ENCODE data around the gene ROBO3.

ROBO3 gene

GRCh38 chr11:124868331-124869274 lies 3.4 kb downstream of the ROBO3 start:
- Histone ChIP-seq H3K4me3 (replicated peaks; ENCODE audit: insufficient read depth, low read length) (no peak overlapping the region), H3K27ac (replicated peaks) (no peak overlapping the region), H3K27me3 (ENCODE audit: insufficient read depth, poor library complexity, severe bottlenecking) (peaks cover 75% of the 10 kb centered on the region)
- TF ChIP-seq SPI1 (IDR thresholded peaks at IDR 0.05; ENCODE audit: borderline replicate concordance, low read depth) (no peak), POLR2AphosphoS5 (IDR thresholded peaks at IDR 0.05; ENCODE audit: low read depth) (no peak), GABPA (IDR thresholded peaks at IDR 0.05; ENCODE audit: low read depth) (no peak)
- TF ChIP-seq, protein P1, sequence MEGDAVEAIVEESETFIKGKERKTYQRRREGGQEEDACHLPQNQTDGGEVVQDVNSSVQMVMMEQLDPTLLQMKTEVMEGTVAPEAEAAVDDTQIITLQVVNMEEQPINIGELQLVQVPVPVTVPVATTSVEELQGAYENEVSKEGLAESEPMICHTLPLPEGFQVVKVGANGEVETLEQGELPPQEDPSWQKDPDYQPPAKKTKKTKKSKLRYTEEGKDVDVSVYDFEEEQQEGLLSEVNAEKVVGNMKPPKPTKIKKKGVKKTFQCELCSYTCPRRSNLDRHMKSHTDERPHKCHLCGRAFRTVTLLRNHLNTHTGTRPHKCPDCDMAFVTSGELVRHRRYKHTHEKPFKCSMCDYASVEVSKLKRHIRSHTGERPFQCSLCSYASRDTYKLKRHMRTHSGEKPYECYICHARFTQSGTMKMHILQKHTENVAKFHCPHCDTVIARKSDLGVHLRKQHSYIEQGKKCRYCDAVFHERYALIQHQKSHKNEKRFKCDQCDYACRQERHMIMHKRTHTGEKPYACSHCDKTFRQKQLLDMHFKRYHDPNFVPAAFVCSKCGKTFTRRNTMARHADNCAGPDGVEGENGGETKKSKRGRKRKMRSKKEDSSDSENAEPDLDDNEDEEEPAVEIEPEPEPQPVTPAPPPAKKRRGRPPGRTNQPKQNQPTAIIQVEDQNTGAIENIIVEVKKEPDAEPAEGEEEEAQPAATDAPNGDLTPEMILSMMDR (IDR thresholded peaks at IDR 0.05; ENCODE audit: insufficient read depth, low read length) = no peak
- TF ChIP-seq, protein P2, sequence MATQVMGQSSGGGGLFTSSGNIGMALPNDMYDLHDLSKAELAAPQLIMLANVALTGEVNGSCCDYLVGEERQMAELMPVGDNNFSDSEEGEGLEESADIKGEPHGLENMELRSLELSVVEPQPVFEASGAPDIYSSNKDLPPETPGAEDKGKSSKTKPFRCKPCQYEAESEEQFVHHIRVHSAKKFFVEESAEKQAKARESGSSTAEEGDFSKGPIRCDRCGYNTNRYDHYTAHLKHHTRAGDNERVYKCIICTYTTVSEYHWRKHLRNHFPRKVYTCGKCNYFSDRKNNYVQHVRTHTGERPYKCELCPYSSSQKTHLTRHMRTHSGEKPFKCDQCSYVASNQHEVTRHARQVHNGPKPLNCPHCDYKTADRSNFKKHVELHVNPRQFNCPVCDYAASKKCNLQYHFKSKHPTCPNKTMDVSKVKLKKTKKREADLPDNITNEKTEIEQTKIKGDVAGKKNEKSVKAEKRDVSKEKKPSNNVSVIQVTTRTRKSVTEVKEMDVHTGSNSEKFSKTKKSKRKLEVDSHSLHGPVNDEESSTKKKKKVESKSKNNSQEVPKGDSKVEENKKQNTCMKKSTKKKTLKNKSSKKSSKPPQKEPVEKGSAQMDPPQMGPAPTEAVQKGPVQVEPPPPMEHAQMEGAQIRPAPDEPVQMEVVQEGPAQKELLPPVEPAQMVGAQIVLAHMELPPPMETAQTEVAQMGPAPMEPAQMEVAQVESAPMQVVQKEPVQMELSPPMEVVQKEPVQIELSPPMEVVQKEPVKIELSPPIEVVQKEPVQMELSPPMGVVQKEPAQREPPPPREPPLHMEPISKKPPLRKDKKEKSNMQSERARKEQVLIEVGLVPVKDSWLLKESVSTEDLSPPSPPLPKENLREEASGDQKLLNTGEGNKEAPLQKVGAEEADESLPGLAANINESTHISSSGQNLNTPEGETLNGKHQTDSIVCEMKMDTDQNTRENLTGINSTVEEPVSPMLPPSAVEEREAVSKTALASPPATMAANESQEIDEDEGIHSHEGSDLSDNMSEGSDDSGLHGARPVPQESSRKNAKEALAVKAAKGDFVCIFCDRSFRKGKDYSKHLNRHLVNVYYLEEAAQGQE (IDR thresholded peaks at IDR 0.05; ENCODE audit: insufficient replicate concordance, low read depth) = no peak
- no peak for DNase-seq (ENCODE audit: low read depth in 1 of 2, low spot score in 1 of 2)

DNA sequence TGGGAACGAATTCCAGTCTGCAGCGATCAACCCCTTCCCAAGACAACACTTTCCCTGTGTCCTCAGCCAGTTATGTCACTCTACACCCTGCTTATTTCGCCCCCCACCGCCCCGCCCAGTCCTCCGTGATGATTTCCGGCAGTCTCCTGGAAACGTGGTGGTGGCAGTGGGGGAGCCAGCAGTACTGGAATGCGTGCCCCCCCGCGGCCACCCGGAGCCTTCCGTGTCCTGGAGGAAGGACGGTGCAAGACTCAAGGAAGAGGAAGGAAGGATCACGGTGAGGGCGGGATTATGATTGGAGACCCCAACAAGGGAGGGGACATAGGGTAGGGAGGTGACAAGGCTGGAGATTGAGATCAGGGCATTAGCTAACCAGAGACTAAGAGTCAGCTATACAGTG lies 4.1 kb downstream of the ROBO3 start:
- TF ChIP-seq GABPA (IDR thresholded peaks at IDR 0.05; ENCODE audit: low read depth) = no peak
- TF ChIP-seq, protein P2 (IDR thresholded peaks at IDR 0.05; ENCODE audit: insufficient replicate concordance, low read depth) = no peak
- no peak for TF ChIP-seq SPI1 (IDR thresholded peaks at IDR 0.05; ENCODE audit: borderline replicate concordance, low read depth)
- no peak for TF ChIP-seq POLR2AphosphoS5 (IDR thresholded peaks at IDR 0.05; ENCODE audit: low read depth)
- TF ChIP-seq, protein P1 (IDR thresholded peaks at IDR 0.05; ENCODE audit: insufficient read depth, low read length) = no peak
- Histone ChIP-seq H3K27me3 (ENCODE audit: insufficient read depth, poor library complexity, severe bottlenecking) (peaks cover 71% of the 10 kb centered on the region), H3K4me3 (replicated peaks; ENCODE audit: insufficient read depth, low read length) (no peak overlapping the region), H3K27ac (replicated peaks) (no peak overlapping the region)
- DNase-seq (ENCODE audit: low read depth in 1 of 2, low spot score in 1 of 2) = no peak

DNA sequence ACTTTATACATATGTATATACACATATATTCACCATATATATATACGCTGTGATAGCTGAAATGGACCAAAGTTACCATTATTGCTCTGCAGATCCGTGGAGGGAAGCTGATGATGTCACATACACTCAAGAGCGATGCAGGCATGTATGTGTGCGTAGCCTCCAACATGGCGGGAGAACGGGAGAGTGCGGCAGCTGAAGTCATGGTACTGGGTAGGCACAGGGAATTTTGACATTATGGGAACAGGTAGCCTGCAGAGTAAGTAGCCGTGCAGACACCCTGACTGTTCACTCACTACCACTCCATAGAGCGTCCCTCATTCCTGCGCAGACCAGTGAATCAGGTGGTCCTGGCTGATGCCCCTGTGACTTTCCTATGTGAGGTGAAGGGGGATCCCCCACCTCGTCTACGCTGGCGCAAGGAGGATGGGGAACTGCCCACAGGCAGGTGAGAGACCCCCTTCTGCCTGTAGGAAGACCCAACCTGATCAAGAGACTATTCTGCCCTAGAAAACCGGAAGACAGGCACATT lies 4.7 kb downstream of the ROBO3 start:
- Histone ChIP-seq H3K27ac (replicated peaks) (no peak overlapping the region), H3K27me3 (ENCODE audit: insufficient read depth, poor library complexity, severe bottlenecking) (peaks cover 65% of the 10 kb centered on the region), H3K4me3 (replicated peaks; ENCODE audit: insufficient read depth, low read length) (no peak overlapping the region)

More for the DNA sequence above, 4.7 kb downstream of the ROBO3 start:
- DNase-seq (ENCODE audit: low read depth in 1 of 2, low spot score in 1 of 2) = no peak
- TF ChIP-seq SPI1 (IDR thresholded peaks at IDR 0.05; ENCODE audit: borderline replicate concordance, low read depth) (no peak), GABPA (IDR thresholded peaks at IDR 0.05; ENCODE audit: low read depth) (no peak), POLR2AphosphoS5 (IDR thresholded peaks at IDR 0.05; ENCODE audit: low read depth) (no peak)
- TF ChIP-seq, protein P1 (IDR thresholded peaks at IDR 0.05; ENCODE audit: insufficient read depth, low read length) = no peak
- TF ChIP-seq, protein P2 (IDR thresholded peaks at IDR 0.05; ENCODE audit: insufficient replicate concordance, low read depth) = no peak
